ENCODE results near the gene TAOK3.
"Not testable (repeated sequence)": the region's sequence is repeated elsewhere in the genome, so short reads cannot be mapped to it uniquely, and the experiment has no call there.

Gene TAOK3

GRCh38 chr12:118337194-118337838 lies 35.4 kb downstream of the TAOK3 start:
- no peak for DNase-seq (ENCODE audit: low read depth, low spot score)

GRCh38 chr12:118336123-118336522 lies 36.6 kb downstream of the TAOK3 start:
- DNase-seq (ENCODE audit: low read depth, low spot score), result no peak

- no peak for DNase-seq (ENCODE audit: low read depth, low spot score)
Observed at GRCh38 chr12:118334939-118335567, 37.7 kb downstream of the TAOK3 start.

GRCh38 chr12:118334241-118334640 lies 38.5 kb downstream of the TAOK3 start:
- no peak for DNase-seq (ENCODE audit: low read depth, low spot score)

- DNase-seq (ENCODE audit: low read depth, low spot score), result no peak
Observed at GRCh38 chr12:118332511-118332910, 40.2 kb downstream of the TAOK3 start.

- DNase-seq (ENCODE audit: low read depth, low spot score), result no peak
Observed at GRCh38 chr12:118330421-118331018, 42.2 kb downstream of the TAOK3 start.

- DNase-seq (ENCODE audit: low read depth, low spot score), result no peak
Observed at GRCh38 chr12:118328486-118329330, 44.0 kb downstream of the TAOK3 start.

GRCh38 chr12:118327391-118327790 lies 45.3 kb downstream of the TAOK3 start:
- DNase-seq (ENCODE audit: low read depth, low spot score), result no peak

- DNase-seq (ENCODE audit: low read depth, low spot score), result no peak
Observed at GRCh38 chr12:118326991-118327390, 45.7 kb downstream of the TAOK3 start.

GRCh38 chr12:118325081-118325480 lies 47.6 kb downstream of the TAOK3 start:
- DNase-seq (ENCODE audit: low read depth, low spot score), result no peak

GRCh38 chr12:118319627-118320026 lies 53.1 kb downstream of the TAOK3 start:
- DNase-seq (ENCODE audit: low read depth, low spot score), result no peak

GRCh38 chr12:118318744-118319143 lies 54.0 kb downstream of the TAOK3 start:
- no peak for DNase-seq (ENCODE audit: low read depth, low spot score)

GRCh38 chr12:118317729-118318128 lies 55.0 kb downstream of the TAOK3 start:
- no peak for DNase-seq (ENCODE audit: low read depth, low spot score)

- DNase-seq (ENCODE audit: low read depth, low spot score), result no peak
Observed at GRCh38 chr12:118315821-118316220, 56.9 kb downstream of the TAOK3 start.

GRCh38 chr12:118312578-118312977 lies 60.1 kb downstream of the TAOK3 start:
- DNase-seq (ENCODE audit: low read depth, low spot score), result no peak

- DNase-seq (ENCODE audit: low read depth, low spot score), result no peak
Observed at GRCh38 chr12:118311666-118312065, 61.0 kb downstream of the TAOK3 start.

- DNase-seq (ENCODE audit: low read depth, low spot score), result no peak
Observed at GRCh38 chr12:118310320-118310719, 62.4 kb downstream of the TAOK3 start.

- not testable (repeated sequence) for DNase-seq (ENCODE audit: low read depth, low spot score)
Observed at GRCh38 chr12:118308006-118308405, 64.7 kb downstream of the TAOK3 start.

GRCh38 chr12:118307069-118307954 lies 65.4 kb downstream of the TAOK3 start:
- no peak for DNase-seq (ENCODE audit: low read depth, low spot score)

GRCh38 chr12:118304093-118304492 lies 68.6 kb downstream of the TAOK3 start:
- no peak for DNase-seq (ENCODE audit: low read depth, low spot score)

- peak; percentile 24 for DNase-seq (ENCODE audit: low read depth, low spot score)
Observed at GRCh38 chr12:118302053-118302452, 70.7 kb downstream of the TAOK3 start.
